ENCODE results near the gene WDR46. TPM values are rescaled to one million over a fixed set of nuclear protein-coding genes. Genes with fewer than 3 reads are reported as not detected.

Gene WDR46
- total and polyA plus RNA-seq, 2 of the 13 experiments (the other 11 are each of a cell fraction or from before 2014, with no cell fraction given) = 47.4 to 105 TPM

GRCh38 chr6:33312361-33313104 lies 23.5 kb upstream of the WDR46 start (continued):
- TF ChIP-seq MED1 (CRISPR knock-in tag; IDR thresholded peaks at IDR 0.05) = peak; percentile 32; the same call in 1 of the 2 replicates
- TF ChIP-seq SP140L (CRISPR knock-in tag; IDR thresholded peaks at IDR 0.05; ENCODE audit: borderline replicate concordance) = peak; percentile 63; the same call in 1 of the 2 replicates
- no peak for TF ChIP-seq ELF4 (CRISPR knock-in tag; IDR thresholded peaks at IDR 0.05; ENCODE audit: borderline replicate concordance)
- no peak; the same call in 1 of the 2 replicates for TF ChIP-seq BCL3 (CRISPR knock-in tag; IDR thresholded peaks at IDR 0.05)
- no peak for TF ChIP-seq ZNF296 (CRISPR knock-in tag; conservative IDR thresholded peaks at IDR 0.05)
- no peak for TF ChIP-seq YEATS2 (CRISPR knock-in tag; IDR thresholded peaks at IDR 0.05; ENCODE audit: borderline replicate concordance)
- TF ChIP-seq BORCS8-MEF2B (CRISPR knock-in tag; IDR thresholded peaks at IDR 0.05) = peak; percentile 28; the same call in 1 of the 2 replicates
- peak; percentile 53; the same call in 1 of the 2 replicates for TF ChIP-seq ZNF749 (CRISPR knock-in tag; IDR thresholded peaks at IDR 0.05; ENCODE audit: borderline replicate concordance)
- no peak for TF ChIP-seq ZBTB42 (CRISPR knock-in tag; IDR thresholded peaks at IDR 0.05)
- TF ChIP-seq FOSL1 (CRISPR knock-in tag; IDR thresholded peaks at IDR 0.05; ENCODE audit: borderline replicate concordance) = no peak
- no peak for TF ChIP-seq RCOR2 (CRISPR knock-in tag; IDR thresholded peaks at IDR 0.05)
- TF ChIP-seq ZNF616 (CRISPR knock-in tag; IDR thresholded peaks at IDR 0.05; ENCODE audit: low read depth) = no peak
- TF ChIP-seq ZNF331 (CRISPR knock-in tag; IDR thresholded peaks at IDR 0.05) = peak; percentile 42; the same call in 1 of the 2 replicates
- TF ChIP-seq SMYD3 (CRISPR knock-in tag; IDR thresholded peaks at IDR 0.05) = no peak
- TF ChIP-seq ZFP82 (CRISPR knock-in tag; IDR thresholded peaks at IDR 0.05; ENCODE audit: borderline replicate concordance) = no peak
- peak; percentile 77 for TF ChIP-seq ZNF574 (CRISPR knock-in tag; IDR thresholded peaks at IDR 0.05)
- TF ChIP-seq ZNF792 (CRISPR knock-in tag; IDR thresholded peaks at IDR 0.05) = peak; percentile 68; the same call in 1 of the 2 replicates
- TF ChIP-seq HNRNPUL1 (IDR thresholded peaks at IDR 0.05; ENCODE audit: low read depth, low read length) = no peak
- TF ChIP-seq RFXAP (CRISPR knock-in tag; IDR thresholded peaks at IDR 0.05; ENCODE audit: borderline replicate concordance) = no peak
- no peak for TF ChIP-seq CAMTA2 (CRISPR knock-in tag; IDR thresholded peaks at IDR 0.05; ENCODE audit: borderline replicate concordance)
- TF ChIP-seq POLR2AphosphoS2 (IDR thresholded peaks at IDR 0.05; ENCODE audit: low read depth, low read length) = no peak
- TF ChIP-seq CHCHD3 (CRISPR knock-in tag; IDR thresholded peaks at IDR 0.05) = no peak
- no peak for TF ChIP-seq NR0B2 (CRISPR knock-in tag; IDR thresholded peaks at IDR 0.05)
- peak; percentile 12; the same call in 1 of the 2 replicates for TF ChIP-seq NFYC (CRISPR knock-in tag; IDR thresholded peaks at IDR 0.05)
- TF ChIP-seq KAT2B (IDR thresholded peaks at IDR 0.05; ENCODE audit: borderline replicate concordance, low read depth, low read length) = no peak
- no peak for TF ChIP-seq RFX1 (IDR thresholded peaks at IDR 0.05)
